CD4-positive, alpha-beta T cell treated with Interleukin-15 for 4 hours (primary cell): ENCODE results near the gene EPPIN.
"Not testable (repeated sequence)": the region's sequence is repeated elsewhere in the genome, so short reads cannot be mapped to it uniquely, and the experiment has no call there.

Source experiments
- DNase-seq: peaks from one replicate; pipeline ENCODE4 v3.0.0-alpha.2; 2020; ENCODE audit warnings: low spot score

EPPIN gene

DNA sequence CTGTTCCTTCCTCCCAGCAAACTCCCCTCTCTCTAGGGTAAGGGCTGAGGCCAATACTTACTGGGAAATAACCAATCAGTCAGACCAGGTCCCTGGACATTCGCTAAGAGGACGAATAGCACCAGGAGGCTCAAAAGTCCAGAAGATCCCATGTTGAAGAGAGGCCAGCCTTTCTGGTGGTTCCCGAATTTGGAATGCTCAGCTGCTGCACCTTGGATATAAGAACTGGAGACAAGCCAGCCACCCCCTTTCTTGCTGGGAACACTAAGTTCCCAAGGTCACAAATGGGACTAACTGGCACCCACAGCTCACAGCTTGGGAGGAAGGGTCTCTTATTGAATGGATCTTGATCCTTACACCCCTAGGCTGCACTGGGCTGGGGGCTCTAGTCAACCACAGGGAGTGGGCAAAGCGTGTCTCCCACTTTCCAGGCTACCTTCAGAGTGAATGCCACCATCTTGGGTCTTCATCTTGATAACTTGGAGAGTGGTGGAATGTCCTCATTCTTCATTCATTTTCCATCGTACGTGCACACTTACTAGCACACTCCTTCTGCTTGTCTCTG is at the start of gene EPPIN:
TSS of gene EPPIN (minus strand) at position 196 of the 565 bp plus-strand sequence. CDS start at position 152, 44 bp downstream.
- DNase-seq: no peak

DNA sequence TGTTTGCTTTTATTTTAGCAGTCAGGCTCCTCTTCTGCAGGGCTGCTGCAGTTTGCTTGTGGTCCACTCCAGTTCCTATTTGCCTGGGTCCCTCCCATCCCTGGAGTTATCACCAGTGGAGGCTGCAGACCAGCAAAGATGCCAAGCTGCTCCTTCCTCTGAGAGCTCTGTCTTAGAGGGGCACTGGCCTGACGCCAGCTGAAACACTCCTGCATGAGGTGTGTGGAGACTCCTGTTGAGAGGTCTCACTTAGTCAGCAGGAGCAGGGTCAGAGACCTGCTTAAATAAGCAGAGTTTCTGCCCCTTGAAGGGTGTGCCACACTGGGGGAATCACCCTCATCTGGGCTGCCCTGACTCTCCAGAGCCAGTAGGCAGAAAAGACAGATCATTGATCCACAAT is 48.0 kb upstream of the EPPIN start:
- no peak for DNase-seq

DNA sequence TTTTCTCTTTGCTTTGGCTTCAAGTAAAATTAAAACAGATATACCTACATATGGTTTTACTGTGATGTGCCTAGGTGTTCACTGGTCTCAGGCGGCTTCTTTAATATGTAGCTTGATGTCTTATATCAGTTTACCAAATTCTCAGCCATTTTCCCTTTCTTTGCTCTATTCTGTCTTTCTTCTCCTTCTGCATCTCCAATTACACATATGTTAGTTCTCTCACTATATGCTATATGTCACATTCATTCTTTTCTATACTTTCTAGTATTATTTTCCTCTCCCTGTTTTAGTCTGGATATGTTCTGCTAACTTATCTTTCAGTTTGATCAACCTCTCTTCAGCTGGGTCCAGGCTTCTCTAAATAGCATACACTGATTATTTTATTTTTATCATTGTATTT is 46.3 kb upstream of the EPPIN start:
- DNase-seq: no peak

DNA sequence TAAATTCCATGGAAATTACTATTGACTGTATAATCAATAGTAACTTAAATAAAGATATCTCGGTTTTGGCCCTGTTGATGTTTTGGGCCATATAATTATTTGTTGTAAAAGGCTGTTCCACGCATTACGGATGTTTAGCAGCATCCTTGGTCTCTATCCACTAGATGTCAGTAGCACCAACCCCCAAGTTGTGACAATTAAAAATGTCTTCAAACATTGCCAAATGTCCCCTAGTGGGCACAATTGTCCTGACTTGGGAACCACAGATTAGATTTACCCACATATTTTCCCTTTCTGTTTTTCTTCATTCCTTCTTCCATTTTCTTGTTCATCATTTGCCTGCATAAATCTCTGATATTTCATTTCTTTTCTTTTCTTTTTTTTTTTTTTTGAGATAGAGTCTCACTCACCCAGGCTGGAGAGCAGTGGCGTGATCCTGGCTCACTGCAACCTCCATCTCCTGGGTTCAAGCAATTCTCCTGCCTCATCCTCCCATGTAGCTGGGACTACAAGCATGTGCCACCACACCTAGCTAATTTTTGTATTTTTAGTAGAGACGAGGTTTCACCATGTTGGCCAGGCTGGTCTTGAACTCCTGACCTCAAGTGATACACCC is 45.5 kb upstream of the EPPIN start:
- DNase-seq: peak; percentile 20

DNA sequence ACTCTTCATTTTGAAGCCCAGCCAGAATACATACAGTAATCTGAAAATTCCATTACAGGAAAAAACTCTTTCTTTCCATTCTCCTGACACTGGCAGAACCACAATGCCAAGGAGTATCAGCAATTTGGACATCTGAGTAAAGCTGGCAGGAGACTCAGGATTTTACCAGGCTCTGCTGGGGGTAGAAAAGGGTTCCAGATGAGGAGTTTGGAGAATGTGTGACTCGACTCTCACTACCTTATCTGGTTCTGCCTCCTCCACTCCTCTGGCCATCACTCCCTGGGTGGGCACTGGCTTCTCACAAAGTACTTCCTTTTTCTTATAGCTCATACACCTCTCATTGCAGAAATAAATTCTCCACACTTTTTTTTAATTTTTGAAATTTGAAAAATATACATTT is 42.5 kb upstream of the EPPIN start:
- DNase-seq: no peak

DNA sequence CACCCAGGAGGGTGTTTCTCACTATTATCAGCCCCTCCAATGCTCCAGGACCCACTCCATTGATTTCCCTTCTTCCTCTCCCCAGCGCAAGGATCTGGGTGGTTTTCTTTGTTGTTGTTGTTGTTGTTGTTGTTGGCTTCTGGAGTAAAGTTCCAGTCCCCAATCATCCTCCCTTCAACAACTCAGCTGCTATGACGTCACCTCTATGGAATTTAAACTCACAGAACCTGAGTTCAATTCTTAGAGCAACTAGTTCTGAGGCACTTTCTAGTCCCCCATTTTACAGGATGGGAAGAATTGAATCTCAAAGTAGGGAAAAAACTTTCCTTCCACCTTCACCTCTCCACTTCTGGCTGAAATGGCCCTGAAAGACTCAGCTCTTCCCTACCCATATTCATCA is 41.6 kb upstream of the EPPIN start:
- no peak for DNase-seq

DNA sequence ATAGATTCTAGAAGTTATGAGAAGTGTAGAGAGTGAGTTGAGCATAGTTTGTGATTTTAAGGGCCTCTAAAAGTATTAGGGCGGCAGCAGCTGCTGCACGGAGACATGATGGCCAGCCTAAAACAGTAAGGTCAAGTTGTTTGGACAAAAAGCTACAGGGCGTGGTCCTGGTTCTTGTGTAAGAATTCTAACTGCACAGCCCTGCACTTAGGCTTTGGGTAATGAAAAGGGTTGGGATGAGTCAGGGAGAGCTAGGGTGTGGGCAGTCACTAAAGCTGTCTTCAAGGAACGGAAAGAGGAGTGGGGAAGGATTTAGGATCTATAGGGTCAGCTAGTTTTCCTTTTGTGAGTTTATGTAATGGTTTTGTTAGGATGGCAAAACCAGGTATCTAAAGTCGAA is 38.8 kb upstream of the EPPIN start:
- DNase-seq: not testable (repeated sequence)

DNA sequence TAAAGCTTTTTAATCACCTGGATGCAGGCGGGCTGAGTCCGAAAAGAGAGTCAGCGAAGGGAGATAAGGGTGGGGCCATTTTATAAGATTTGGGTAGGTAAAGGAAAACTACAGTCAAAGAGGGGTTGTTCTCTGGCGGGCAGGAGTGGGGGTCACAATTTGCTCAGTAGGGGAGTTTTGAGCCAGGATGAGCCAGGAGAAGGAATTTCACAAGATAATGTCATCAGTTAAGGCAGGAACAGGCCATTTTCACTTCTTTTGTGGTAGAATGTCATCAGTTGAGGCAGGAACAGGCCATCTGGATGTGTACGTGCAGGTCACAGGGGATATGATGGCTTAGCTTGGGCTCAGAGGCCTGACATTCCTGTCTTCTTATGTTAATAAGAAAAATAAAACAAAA is 37.1 kb upstream of the EPPIN start:
- not testable (repeated sequence) for DNase-seq

DNA sequence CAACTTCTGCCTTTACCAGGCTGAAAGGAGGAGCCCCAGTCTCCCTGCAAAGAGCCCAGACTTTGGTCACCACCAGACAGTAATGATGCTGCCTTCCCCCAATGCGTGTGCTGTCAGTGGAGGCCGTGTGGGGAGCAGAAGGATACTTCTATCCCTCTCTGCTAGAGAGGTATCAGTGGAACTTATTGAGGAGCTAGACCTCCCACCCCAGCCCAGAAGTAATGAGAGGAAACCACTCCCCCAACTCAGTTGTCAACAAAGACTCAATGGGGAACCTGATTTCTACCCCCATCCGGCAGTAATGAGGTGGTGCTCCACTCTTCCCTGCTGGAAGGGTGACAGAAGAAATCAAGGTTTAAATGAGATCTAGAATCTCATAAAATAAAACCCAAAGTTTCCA is 36.3 kb upstream of the EPPIN start:
- DNase-seq: no peak

DNA sequence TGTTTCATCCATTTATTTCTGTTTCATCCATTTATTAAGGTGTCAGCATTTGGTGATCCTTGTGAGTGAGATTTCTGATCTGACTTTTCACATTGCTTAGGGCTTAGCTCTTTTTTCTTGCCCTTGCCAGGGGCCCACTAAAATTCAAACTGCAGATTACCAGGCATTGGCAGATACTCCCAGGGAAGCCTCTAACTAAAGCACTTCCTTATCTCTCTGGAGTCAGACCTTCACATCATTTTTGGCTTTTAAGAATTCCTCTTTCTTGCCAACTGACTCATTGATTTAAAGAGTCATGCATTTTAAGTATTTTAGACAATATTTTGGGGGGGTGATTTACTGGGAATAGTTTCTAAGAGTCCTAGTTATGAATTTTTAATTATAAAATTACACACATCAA is 34.5 kb upstream of the EPPIN start:
- DNase-seq: no peak

DNA sequence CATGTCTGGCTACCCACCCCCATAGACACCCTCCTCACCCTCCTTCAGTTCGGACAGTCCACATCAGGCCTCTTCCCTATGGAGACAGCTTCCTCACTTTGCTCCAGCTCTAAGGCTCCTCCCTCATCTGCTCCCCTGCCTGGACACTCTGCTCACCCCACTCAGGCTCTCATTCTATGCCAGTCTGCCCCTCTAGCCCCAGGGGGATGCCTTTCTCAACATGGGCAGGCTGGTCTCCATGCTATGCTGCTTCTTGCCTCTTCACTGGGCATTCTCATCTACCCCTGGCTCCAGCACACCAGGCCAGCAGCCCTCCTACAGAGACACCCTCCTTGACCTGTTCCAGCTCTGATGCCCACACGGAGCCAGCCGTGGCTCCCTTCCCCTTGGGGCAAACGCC is 32.0 kb upstream of the EPPIN start, which contains the start of gene WFDC8:
TSS of gene WFDC8 (minus strand) at position 101 of the 400 bp plus-strand sequence. CDS start at position 64, 37 bp downstream.
- DNase-seq: no peak

DNA sequence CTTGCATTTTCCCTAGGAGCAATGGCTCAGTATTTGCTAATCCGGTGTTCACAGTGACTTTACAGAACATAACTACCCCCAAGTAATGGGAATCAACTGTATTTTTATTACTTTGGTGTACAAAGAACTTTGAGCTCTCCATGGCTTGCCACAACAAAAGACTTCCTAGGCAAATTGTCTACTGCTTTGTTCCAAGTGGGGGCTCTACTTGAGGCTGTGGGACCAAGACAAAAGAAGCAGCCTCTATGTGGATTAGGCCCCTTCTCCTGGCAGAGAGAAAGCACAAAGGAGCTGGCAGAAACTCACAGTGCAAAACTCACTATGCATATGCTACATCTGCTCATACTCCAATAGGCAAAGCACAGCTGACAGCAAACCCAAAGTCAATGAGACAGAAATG is 31.0 kb upstream of the EPPIN start:
- DNase-seq: no peak

DNA sequence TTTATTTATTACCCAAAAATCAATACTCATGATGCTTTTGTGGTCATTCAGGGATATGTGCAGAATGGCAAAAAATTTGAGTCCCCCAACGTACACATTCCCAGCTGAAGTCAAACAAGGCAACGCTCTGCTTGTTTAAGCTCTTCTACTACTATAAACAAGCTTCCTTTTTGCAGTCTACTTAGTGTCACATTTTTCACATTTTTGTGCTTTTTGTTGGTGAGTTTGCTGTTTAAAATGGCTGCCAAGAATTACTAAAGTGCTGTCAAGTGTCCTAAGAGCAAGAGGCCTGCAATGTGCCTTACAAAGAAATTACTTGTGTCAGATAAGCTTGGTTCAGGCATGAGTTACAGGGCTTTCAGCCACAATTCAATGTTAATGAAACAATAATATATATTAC is 29.8 kb upstream of the EPPIN start:
- no peak for DNase-seq

DNA sequence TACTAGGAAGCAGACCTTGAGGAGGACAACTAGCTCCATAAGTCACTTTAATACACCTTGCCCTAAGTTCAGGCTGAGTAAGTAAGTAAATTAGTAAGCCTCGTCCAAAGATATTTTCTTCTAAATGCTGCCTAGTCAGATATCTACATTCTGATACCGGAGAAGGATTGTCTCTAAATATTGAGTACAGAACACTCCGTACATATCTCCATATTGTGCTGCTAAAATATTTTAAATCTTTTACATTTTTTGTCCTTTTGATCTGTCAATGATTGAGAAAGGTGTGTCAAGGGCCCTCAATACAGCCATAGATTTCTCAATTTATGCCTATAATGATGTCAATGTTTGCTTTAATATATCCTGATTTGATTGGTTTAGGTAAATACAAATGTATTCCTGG is 28.7 kb upstream of the EPPIN start:
- DNase-seq: no peak

DNA sequence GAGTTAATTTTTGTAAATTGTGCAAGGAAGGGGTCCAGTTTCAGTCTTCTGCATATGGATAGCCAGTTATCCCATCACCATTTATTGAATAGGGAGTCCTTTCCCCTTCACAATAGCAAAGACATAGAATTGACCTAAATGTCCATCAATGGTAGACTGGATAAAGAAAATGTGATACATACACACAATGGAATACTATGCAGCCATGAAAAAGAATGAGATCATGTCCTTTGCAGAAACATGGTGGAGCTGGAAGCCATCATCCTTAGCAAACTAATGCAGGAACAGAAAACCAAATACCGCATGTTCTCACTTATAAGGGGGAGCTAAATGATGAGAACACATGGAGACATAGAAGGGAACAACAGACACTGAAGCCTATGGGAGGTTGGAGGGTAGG is 22.4 kb upstream of the EPPIN start:
- DNase-seq: not testable (repeated sequence)

DNA sequence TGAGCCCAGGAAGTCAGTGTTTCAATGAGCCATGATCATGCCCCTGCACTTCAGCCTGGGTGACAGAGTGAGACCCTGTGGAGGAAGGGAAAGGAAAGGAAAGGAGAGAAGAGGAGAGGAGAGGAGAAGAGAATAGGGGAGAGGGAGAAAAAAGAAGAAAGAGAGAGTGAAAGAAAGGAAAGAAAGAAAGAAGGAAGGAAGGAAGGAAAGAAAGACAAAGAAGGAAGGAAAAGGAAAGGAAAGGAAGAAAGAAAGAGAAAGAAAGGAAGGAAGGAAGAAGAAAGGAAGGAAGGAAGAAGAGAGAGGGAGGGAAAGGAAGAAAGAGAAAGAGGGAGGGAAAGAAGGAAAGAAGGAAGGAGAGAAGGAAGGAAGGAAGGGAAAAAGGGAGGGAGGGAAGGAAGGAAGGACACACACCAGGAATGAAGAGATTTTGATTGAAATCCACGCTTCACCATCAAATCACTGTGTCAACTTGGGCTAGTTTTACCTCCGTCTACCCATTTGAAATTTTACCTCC is 17.6 kb upstream of the EPPIN start:
- DNase-seq: no peak

DNA sequence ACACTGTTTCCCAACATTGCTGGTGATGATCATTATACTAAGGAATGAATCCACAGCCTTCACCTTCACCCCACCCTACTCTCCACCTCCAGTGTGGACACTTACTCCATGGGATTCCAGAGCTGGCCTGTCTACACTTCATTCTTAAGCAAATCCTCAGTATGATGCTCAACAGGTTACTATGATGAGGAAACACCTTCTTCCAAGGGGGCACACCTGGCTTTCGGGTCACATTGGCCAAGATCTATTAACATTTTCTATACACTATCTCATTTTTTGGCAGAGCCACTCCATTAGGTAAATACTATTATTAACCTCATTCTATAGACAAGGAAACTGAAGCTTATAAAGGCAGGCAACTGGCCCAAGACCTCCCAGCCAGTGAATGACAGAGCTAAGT is 8.0 kb upstream of the EPPIN start:
- DNase-seq: no peak

DNA sequence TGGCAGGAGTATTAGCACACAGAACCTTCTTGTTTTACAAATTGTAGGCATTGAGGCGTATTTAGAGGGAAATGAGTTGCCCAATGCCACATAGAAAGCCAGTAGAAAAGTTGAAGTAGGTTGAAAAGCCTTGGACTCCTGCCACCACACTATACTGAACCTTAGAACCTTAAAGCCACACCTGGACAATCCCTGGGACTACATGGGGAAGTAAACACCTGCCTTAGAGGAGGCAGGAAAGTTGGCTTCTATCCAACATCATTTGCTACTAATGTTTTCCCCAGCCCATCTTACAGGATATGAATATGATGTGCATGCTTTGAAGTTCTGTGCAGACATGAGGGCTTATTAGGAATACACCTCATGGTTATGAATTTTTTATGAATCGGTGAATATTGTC is 5.3 kb upstream of the EPPIN start:
- no peak for DNase-seq

DNA sequence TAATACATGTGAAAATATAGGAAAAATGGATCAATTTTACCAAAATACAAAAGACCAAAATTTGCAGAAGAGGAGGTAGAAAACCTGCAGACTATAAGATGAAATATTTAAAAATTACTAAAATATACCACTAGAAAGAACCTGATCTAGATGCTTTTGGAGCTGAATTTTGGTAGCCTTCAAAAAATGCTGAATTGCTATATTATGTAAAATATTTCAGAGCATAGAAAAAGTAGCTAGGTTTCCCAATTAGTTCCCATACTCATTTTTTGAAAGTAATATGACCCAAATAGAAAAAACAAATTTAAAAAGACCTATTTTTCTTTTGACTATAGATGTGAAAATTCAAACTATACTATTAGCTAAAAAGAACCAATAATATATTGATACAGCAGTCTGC is 3.6 kb upstream of the EPPIN start:
- DNase-seq: no peak

DNA sequence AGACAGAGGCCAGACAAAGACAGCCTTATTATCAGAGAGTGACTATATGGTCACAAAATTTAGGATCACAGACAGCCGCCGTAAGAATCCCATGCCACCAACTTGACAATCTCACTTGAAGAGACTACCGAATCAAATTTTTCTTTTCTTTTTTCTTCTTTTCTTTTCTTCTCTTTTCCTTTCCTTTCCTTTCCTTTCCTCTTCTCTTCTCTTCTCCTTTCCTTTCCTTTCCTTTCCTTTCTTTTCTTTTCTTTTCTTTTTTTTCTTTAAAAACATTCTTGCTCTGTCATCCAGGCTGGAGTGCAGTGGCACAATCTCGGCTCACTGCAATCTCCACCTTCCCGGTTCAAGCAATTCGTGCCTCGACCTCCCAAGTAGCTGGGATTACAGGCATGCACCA is 1.2 kb upstream of the EPPIN start:
- no peak for DNase-seq

DNA sequence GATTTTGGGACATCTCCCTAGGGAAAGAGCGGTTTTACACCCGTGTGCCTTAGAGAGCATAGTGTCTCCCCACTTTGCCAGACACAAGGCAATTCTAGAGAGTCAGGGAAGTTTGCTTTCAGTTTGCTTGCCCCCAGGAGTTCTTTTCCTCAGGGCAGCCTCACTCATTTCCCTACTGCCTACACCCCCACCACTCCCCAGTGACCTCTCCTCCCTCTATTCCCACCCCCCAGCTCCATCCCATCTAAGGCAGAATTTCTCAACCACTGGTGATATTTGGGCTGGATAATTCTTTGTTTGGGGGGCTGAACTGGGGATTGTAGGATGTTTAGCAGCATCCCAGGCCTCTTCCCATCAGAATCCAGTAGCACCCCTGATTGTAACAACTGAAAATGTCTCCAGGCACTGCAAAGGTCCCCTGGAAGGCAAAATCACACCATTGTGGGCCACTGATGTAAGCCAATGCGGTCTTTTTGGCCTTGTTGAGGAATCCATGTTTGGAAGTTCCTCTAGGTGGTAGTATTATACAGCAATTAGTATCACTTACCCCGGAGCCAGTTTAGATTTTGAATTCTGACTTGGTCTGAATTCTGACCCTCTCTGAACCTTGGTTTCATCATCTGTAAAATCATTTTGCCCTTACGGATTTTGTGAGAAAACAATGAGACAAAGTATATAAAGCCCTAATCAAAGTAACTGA is 1.3 kb downstream of the EPPIN start:
- DNase-seq: no peak

DNA sequence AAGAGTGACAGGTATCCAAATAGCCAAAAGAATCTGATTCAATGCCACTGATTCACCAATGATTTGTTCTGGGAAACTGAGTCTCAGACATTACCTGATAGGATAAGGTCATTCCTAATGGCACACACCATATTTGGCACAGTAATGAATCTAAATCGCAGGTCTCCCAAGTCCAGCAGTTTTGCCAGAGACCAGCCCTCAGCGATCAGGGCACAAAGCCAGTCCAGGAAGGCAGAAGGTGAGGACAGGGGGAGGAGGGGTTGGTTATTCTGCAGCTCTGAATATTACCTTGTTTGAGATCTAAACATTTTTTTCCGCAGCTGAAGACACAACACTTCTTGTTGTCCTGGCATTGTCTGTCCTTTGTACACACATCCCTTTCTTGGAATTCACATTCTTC is 1.9 kb downstream of the EPPIN start:
- no peak for DNase-seq

DNA sequence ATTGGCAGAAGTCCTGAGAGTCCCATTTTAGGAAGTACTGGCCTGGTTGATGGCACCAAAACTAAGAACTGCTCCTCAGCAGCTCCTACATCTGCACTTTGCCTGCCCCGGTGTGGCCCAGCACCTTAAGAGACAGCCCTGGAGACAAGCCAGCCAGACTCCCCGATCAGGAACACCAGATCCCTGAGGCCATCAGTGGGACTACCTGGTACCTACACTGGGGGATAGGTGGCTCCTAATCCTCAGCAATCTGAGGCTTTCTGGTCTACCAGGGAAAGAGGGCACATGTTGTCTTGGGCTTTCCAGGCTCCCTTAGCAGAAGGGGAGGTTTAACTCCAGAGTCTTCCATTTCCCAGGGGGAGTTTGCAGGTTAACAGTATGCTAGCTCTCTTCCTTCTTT is 7.8 kb downstream of the EPPIN start, which contains the start of gene WFDC6:
TSS of gene WFDC6 (minus strand) at position 101 of the 400 bp plus-strand sequence. CDS start at position 26, 75 bp downstream.
- no peak for DNase-seq
